ENCODE data around the gene POU4F1. TPM values are rescaled to one million over a fixed set of nuclear protein-coding genes. Genes with fewer than 3 reads are reported as not detected.

The POU4F1 gene
- under 0.01 TPM in 1 of 2 replicates, not detected in the other for total RNA-seq

GRCh38 chr13:78603240-78603957, at the start of gene POU4F1:
Gene POU4F1, minus strand, starts transcription at chr13:78603552. Its CDS starts 226 bp downstream, at chr13:78603326.

Other genes with a start within 250 kb of the POU4F1 start
- gene OBI1, start 55.6 kb upstream of the POU4F1 start, total RNA-seq, result 23.6 and 25.3 TPM in 2 replicates

All from nasal cavity respiratory epithelium epithelial cell of viscerocranial mucosa (primary cell).